Raji (cell line): ENCODE data around the gene SND1.

Source experiments
- POLR2A ChIP-seq: IDR thresholded peaks from 2 replicates; pipeline ENCODE4 v1.6.1; 2011; ENCODE audit warnings: low read depth, low read length, control low read depth; ENCODE audit not compliant: insufficient read depth

Gene SND1

GRCh38 chr7:127881564-127881963, 229.6 kb downstream of the SND1 start:
- TF ChIP-seq POLR2A, result no peak

- TF ChIP-seq POLR2A, result no peak
Measured at GRCh38 chr7:127882313-127882920, 230.4 kb downstream of the SND1 start.

GRCh38 chr7:127884066-127884559, 232.1 kb downstream of the SND1 start:
- no peak for TF ChIP-seq POLR2A

- TF ChIP-seq POLR2A, result no peak
Measured at GRCh38 chr7:127885222-127885772, 233.3 kb downstream of the SND1 start.

- TF ChIP-seq POLR2A, result no peak
Measured at GRCh38 chr7:127885843-127886242, 233.8 kb downstream of the SND1 start.

- TF ChIP-seq POLR2A, result no peak
Measured at GRCh38 chr7:127886248-127886647, 234.3 kb downstream of the SND1 start.

GRCh38 chr7:127887096-127887495, 235.1 kb downstream of the SND1 start:
- TF ChIP-seq POLR2A, result no peak

- TF ChIP-seq POLR2A, result no peak
Measured at GRCh38 chr7:127887631-127888030, 235.6 kb downstream of the SND1 start.

- TF ChIP-seq POLR2A, result no peak
Measured at GRCh38 chr7:127888411-127888810, 236.4 kb downstream of the SND1 start.

GRCh38 chr7:127888825-127889224, 236.8 kb downstream of the SND1 start:
- TF ChIP-seq POLR2A, result no peak

- no peak for TF ChIP-seq POLR2A
Measured at GRCh38 chr7:127889677-127890076, 237.7 kb downstream of the SND1 start.

- no peak for TF ChIP-seq POLR2A
Measured at GRCh38 chr7:127890726-127891125, 238.7 kb downstream of the SND1 start.

- no peak for TF ChIP-seq POLR2A
Measured at GRCh38 chr7:127891144-127891543, 239.2 kb downstream of the SND1 start.

GRCh38 chr7:127891854-127892438, 240.0 kb downstream of the SND1 start:
- TF ChIP-seq POLR2A, result no peak

GRCh38 chr7:127892488-127893314, 240.7 kb downstream of the SND1 start:
- TF ChIP-seq POLR2A, result no peak

GRCh38 chr7:127893547-127893946, 241.6 kb downstream of the SND1 start:
- TF ChIP-seq POLR2A, result no peak
